Right ventricle myocardium inferior (tissue), 1 donor: ENCODE measurements around the gene PCSK5. TPM values are rescaled to one million over a fixed set of nuclear protein-coding genes. Genes with fewer than 3 reads are reported as not detected.

Source experiments
- ATAC-seq: fragments of 200-7000 bp; cut with Tn5 transposase; one replicate; pipeline ENCODE4 v1.9.1; 2020; ENCODE audit warnings: mild to moderate bottlenecking, moderate library complexity
- DNase-seq: peaks from one replicate; pipeline ENCODE4 v3.0.0; 2021; ENCODE audit errors: missing footprints
- intact Hi-C: fragments of 100-400 bp; cut with DNase I; formaldehyde crosslinking; loops from one replicate; pipeline ENCODE4 v1.11.0; 2022
- total RNA-seq: library from RNA; stranded (reverse); fragmentation: NEBNext Ultra II Directional; extraction: Animal tissue kit (Norgen Biotek cat#: 25700); gene quantifications from one replicate; pipeline ENCODE4 v1.2.1, GENCODE V29; 2021
- donor health status: DM: no; HTN: yes; CAD: no; lungs with severe emphysema.

Gene PCSK5
- total RNA-seq, 1 donor from 2014 or later, result 4.5 TPM

DNA sequence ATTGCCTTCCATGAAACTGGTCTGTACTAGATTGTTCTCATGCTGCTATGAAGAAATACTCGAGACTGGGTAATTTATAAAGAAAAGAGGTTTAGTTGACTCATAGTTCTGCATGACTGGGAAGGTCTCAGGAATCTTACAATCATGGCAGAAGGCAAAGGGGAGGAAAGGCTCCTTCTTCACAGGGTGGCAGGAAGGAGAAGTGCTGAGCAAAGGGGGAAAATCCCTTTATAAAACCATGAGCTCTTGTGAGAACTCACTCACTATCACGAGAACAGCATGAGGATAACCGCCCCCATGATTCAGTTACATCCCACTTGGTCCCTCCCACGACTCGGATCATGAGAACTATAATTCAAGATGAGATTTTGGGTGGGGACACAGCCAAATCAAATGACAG lies 340.5 kb downstream of the PCSK5 start:
- ATAC-seq, result no peak
- intact Hi-C loops, result no loop called here
- no peak for DNase-seq

DNA sequence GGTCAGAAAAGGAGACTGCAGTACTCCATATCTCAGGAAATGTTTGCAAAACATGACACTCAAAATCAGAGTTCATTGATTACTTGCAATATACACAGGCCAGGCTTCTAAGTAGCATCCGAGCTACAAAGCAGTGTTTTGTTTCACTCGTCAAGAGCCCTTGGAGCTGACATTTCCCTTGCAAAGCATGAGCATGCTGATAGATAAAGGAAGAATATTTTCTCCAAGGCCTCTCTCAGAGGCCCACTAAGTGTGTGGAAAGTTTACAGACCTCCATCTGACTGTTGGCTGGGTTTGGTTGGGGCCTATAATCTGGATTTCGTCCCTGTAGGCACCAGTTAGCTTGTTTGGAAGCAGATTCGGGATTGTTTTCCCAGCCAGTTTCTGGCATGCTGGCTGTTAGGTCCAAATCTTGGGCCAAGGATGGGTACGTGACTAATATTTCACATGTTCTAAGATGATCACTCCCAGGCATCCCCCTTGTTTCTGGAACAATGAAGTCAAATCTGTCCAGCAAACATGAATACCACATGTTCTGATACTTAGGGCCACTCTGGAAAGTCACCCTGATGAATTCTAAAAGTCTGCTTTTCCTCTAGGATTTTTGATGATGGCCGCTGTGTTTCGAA lies 342.5 kb downstream of the PCSK5 start:
- intact Hi-C loops, result no loop called here
- DNase-seq (no peak), ATAC-seq (peak; percentile 68)

- intact Hi-C loops, result no loop called here
- ATAC-seq, result no peak
These were observed 350.1 kb downstream of the PCSK5 start for GRCh38 chr9:76240578-76240977.

DNA sequence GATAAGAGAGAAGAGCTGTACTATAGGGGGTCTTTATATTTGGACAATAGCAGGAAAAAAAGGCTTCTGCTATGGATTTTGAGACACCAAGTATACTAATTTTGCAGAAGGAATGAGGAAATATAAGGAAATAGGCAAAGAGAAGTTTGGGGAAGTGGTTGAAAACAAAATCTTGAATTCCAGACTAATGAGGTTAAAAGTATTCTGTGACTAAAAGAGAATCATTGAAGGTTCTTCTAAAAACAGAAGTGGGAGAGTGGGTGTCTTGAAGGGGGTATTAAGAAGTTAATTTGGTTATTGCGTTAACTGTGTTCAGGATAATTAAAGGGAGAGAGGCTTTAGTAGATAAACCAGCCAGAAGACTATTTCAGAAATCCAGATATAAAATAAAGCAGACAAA lies 355.0 kb downstream of the PCSK5 start:
- intact Hi-C loops, result no loop called here

More at GRCh38 chr9:76240578-76240977, 350.1 kb downstream of the PCSK5 start:
- no peak for DNase-seq

DNA sequence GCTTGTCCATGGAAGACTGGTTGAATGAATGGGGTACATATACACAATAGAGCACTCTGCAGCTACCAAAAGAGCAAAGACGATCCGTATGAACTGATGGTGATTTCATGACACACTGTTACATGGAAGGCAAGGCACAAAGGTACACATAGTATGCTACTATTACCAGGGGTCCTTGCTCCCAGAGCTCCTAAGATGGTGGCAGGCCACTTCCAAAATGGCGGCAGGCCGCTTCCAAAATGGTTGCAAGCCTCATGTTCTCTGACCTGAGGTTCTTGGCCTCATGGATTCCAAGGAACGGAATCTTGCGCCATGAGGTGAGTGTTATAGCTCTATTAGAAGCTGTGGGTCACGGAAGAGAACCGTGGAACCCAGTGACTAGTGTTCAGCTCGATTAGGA lies 356.2 kb downstream of the PCSK5 start:
- ATAC-seq (no peak), DNase-seq (no peak)
- intact Hi-C loops, result no loop called here

More for the DNA sequence above, 355.0 kb downstream of the PCSK5 start:
- ATAC-seq (no peak), DNase-seq (no peak)

- ATAC-seq (no peak), DNase-seq (no peak)
- intact Hi-C loops, result no loop called here
These were observed 357.0 kb downstream of the PCSK5 start for GRCh38 chr9:76247426-76247825.

- intact Hi-C loops, result no loop called here
- no peak for ATAC-seq
- DNase-seq, result no peak
These were observed 358.8 kb downstream of the PCSK5 start for GRCh38 chr9:76249309-76249708.

DNA sequence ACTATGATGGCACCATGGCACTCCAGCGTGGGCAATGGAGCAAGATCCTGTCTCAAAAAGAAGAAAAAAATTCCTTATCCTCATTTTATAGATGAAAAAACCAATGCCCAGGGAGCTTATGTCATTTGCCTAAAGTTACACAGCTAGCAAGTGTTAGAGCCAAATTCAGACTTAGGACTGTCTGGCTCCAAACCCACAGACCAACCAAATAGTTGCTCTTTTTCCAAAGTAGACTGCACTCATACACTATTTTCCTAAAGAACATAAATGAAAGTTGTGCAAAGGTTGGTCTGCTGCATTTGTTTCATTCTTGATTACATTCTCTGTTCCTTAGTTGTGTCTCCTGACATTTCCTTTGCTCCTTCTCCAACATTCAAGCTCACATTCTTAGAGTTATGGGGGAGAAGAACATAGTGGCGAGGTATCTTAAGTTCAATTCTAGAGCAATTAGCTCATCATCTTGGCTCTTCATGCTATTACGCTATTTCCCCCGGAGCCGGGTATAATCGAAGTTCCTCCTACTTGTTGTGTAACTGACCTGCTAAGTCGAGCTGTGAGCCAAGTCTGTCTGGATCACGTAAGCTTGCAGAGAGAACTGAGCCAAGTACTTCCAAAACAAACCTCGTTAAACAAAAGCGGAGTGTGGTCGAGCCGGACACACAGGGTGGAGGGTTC lies 365.4 kb downstream of the PCSK5 start:
- DNase-seq (peak; percentile 67), ATAC-seq (peak; percentile 91)
- intact Hi-C loops, result no loop called here

- ATAC-seq (peak; percentile 46), DNase-seq (peak; percentile 61)
- intact Hi-C loops, result no loop called here
These were observed 366.8 kb downstream of the PCSK5 start for GRCh38 chr9:76257311-76257710.

DNA sequence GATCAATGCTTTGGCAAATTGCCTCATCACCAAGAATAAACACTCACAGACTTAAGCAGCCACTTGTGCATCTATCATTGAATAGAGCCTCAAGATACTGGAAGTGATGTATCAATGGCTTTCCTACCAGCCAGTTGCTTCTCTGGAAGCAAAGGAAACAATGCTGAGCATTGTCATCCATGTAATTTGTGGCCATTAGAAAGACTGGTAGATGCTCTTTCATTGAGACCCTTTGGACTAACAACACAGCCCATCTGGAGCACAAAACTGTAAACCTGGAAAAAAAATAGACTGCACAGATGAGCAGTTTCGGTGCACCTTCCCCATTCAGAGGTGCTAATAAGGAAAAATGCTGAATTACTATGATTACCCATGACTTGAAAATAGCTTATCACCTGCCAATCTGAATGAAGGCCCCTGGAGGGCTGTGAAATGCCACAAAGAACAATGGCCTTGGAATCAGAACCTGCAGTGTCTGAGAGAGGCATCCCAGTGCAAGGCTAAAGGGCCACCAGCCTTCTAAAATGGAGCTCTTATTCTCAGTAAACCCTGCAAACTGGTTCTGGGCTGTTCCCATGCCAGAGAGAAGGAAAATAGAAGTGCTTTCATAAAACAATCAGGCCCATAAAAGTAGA lies 376.3 kb downstream of the PCSK5 start:
- intact Hi-C loops, result no loop called here
- DNase-seq (no peak), ATAC-seq (no peak)

- DNase-seq (no peak), ATAC-seq (no peak)
- intact Hi-C loops, result no loop called here
These were observed 376.8 kb downstream of the PCSK5 start for GRCh38 chr9:76267284-76267652.

- DNase-seq (no peak), ATAC-seq (no peak)
- intact Hi-C loops, result no loop called here
These were observed 379.3 kb downstream of the PCSK5 start for GRCh38 chr9:76269789-76270188.

- ATAC-seq, result no peak
- intact Hi-C loops, result no loop called here
- no peak for DNase-seq
These were observed 381.3 kb downstream of the PCSK5 start for GRCh38 chr9:76271755-76272154.

DNA sequence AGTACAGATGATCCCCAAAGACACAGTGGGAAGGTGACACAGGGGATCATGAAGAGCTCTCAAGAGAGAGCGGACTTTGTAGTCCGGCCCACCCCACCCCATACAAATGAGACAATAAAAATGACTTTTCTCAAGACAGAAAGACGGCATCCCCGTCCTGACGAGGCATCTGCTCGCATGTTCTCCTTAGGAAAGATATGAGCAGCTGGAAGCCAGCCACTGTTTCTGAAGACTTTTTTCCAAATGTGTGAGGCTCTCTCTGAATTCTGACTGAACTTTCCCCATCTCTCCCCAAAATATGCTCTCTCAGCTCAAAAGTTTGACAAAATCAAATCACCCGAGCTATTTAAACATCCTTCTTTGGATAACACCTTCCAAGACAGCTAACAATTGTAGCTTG lies 398.6 kb downstream of the PCSK5 start:
- DNase-seq (no peak), ATAC-seq (no peak)
- intact Hi-C loops, result no loop called here

DNA sequence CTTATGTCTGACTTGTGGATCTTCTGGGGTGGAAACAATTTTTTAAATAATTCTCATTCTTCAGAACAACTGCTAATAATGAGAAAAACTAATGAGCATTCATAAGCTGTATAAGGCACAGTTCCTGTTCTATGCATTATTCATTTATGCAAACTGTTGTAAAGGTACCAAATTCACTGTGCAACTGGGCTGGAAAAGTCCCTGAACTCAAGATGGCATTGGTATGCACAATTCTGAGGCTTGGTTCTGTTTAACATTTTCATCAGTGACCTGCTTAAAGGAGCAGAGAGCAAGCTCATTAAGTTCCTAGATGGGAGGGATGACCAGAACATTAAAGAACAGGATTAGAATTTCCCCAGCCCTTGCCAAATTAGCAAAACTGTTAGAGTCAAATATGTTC lies 399.2 kb downstream of the PCSK5 start:
- DNase-seq (no peak), ATAC-seq (no peak)
- intact Hi-C loops, result loop anchor here (10.0 kb wide), 1 partner anchor 395 kb away; the partner anchor contains the start of gene PCSK5

- intact Hi-C loops, result loop anchor here (10.0 kb wide), 1 partner anchor 396 kb away; the partner anchor contains the start of gene PCSK5
- ATAC-seq, result no peak
- DNase-seq, result no peak
These were observed 400.1 kb downstream of the PCSK5 start for GRCh38 chr9:76290555-76290954.

DNA sequence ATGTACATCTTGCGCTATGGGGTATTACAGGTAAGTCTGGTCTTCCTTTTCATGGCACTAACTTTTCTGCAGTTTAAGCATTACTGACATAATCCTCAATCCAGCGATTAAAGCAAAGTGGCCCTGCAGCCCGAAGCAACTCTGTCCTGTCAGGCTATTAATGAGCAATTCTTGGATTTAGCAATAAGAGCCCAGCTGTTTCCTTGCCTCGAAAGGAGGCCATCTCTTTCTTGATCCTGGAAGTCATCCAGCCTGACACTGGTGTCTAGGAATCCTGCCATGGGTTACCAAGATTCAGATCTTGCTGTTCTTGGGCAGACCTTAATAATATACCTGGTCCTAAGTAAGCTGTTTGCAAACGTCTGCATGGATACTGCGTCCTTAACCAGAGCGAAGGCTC lies 401.8 kb downstream of the PCSK5 start:
- ATAC-seq (peak; percentile 57), DNase-seq (no peak)
- intact Hi-C loops, result loop anchor here (10.0 kb wide), 1 partner anchor 397 kb away; the partner anchor contains the start of gene PCSK5

DNA sequence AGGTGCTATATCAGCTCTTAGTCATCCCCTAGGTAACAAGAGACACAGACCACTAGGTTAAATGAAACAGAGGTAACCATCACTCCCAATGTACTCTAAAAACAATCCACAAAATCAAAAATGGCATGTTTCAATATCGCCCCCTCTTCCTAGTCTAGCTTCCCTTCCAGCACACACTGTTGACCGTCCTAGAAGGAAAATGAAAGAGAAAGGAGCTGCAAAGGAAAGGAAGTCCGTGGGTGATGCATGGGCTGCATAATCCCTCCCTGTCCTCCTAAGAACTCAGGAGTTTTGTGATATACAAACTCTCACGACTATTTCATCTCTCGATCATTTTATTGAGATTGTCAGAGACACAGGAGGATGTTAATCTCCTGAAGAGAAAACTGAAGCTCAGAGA lies 402.2 kb downstream of the PCSK5 start:
- no peak for ATAC-seq
- intact Hi-C loops, result loop anchor here (10.0 kb wide), 1 partner anchor 398 kb away; the partner anchor contains the start of gene PCSK5

DNA sequence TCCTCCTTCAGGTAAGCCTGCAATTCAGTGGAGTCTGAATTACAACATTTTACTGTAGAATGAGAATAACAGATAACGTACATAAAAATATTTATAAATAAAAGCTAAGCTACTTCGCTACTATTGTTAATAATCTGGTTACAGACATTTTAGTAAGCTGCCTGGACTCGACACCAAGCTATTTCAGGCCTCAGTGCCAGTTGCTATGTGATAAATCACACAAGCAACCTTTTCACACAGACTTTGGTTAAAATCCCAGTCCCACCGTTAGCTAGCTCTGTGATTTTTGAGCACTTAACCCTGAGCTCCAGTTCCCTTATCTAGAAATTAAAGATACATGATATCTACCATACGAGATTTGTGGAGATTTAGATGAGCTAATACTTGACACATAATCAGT lies 403.8 kb downstream of the PCSK5 start:
- intact Hi-C loops, result loop anchor here (10.0 kb wide), 1 partner anchor 400 kb away; the partner anchor contains the start of gene PCSK5
- ATAC-seq (no peak), DNase-seq (no peak)

More for the DNA sequence above, 402.2 kb downstream of the PCSK5 start:
- no peak for DNase-seq
